Measurements from ENCODE around the gene PIGT. TPM values are rescaled to one million over a fixed set of nuclear protein-coding genes. Genes with fewer than 3 reads are reported as not detected.
"Not testable (repeated sequence)": the region's sequence is repeated elsewhere in the genome, so short reads cannot be mapped to it uniquely, and the experiment has no call there.

The PIGT gene
- polyA plus RNA-seq, 3 donors = 49.2 to 87.6 (median 59.7) TPM

- Mint-ChIP-seq H3K27me3 (ENCODE audit: low read depth in 3 of 3) (peaks cover 54 to 68% (median 64%) of the 10 kb centered on the region in 3 donors), H3K4me3 (peak overlapping the region; percentile 63 to 87), H3K27ac (no peak overlapping the region), H3K4me1 (peaks cover 16% of the 10 kb centered on the region), H3K9me3 (peaks cover 0 to 15% (median 4%) of the 10 kb centered on the region in 7 donors), H3K36me3 (peaks cover 0 to 11% of the 10 kb centered on the region in 2 donors)
- Histone ChIP-seq H3K9me3 (replicated peaks in 1 of 2; ENCODE audit: control insufficient read depth in 1 of 2, insufficient read depth in 1 of 2, low read length in 2 of 2) (peaks cover 0 to 18% of the 10 kb centered on the region in 2 donors), H3K4me1 (ENCODE audit: control insufficient read depth in 1 of 2, insufficient read depth in 2 of 2, low read length in 2 of 2) (peaks cover 14 to 16% of the 10 kb centered on the region in 2 donors), H4K20me1 (ENCODE audit: insufficient read depth, low read length) (no peaks in the 10 kb centered on the region), H3K36me3 (replicated peaks in 1 of 2; ENCODE audit: control insufficient read depth in 1 of 2, insufficient read depth in 2 of 2, low read length in 2 of 2) (no peaks in the 10 kb centered on the region), H3K9ac (ENCODE audit: insufficient read depth, low read length, poor library complexity, severe bottlenecking) (peak overlapping the region; percentile 32), H3K27me3 (ENCODE audit: control insufficient read depth in 2 of 2, insufficient read depth in 2 of 2, low read length in 2 of 2) (peaks cover 28 to 49% of the 10 kb centered on the region in 2 donors), H2AFZ (ENCODE audit: insufficient read depth, low read depth, low read length, poor library complexity, severe bottlenecking) (peak overlapping the region; percentile 71), H3K79me2 (ENCODE audit: insufficient read depth, low read length) (no peaks in the 10 kb centered on the region), H3K4me2 (replicated peaks; ENCODE audit: extremely low read depth, low read length, poor library complexity, severe bottlenecking) (peak overlapping the region; percentile 77), H3K27ac (ENCODE audit: low read depth in 1 of 2, low read length in 2 of 2) (no peak overlapping the region), H3K4me3 (replicated peaks in 1 of 3; ENCODE audit: low read depth in 2 of 3, low read length in 3 of 3) (peak overlapping the region in 1 of 3 experiments; percentile 66)
- intact Hi-C loops (cut with micrococcal nuclease) = no loop called here
- no peak for TF ChIP-seq CTCF (IDR thresholded peaks at IDR 0.05)
- WGBS (ENCODE audit: insufficient coverage) = 27% methylated on average over 4 of the region's 10 CpGs
- no peak for DNase-seq
Observed at GRCh38 chr20:45470937-45471336, 55.0 kb downstream of the PIGT start.

- H3K4me2 ChIP-seq (replicated peaks; ENCODE audit: extremely low read depth, low read length, poor library complexity, severe bottlenecking); H3K4me3 ChIP-seq (replicated peaks in 1 of 3; ENCODE audit: low read depth in 2 of 3, low read length in 3 of 3); H3K27ac Mint-ChIP-seq; H3K27ac ChIP-seq (ENCODE audit: low read depth in 1 of 2, low read length in 2 of 2); H2AFZ ChIP-seq (ENCODE audit: insufficient read depth, low read depth, low read length, poor library complexity, severe bottlenecking); DNase-seq; H4K20me1 ChIP-seq (ENCODE audit: insufficient read depth, low read length); H3K36me3 ChIP-seq (replicated peaks in 1 of 2; ENCODE audit: control insufficient read depth in 1 of 2, insufficient read depth in 2 of 2, low read length in 2 of 2); intact Hi-C loops (cut with micrococcal nuclease); H3K79me2 ChIP-seq (ENCODE audit: insufficient read depth, low read length); H3K9ac ChIP-seq (ENCODE audit: insufficient read depth, low read length, poor library complexity, severe bottlenecking): not testable (repeated sequence)
- H3K4me1 ChIP-seq (ENCODE audit: control insufficient read depth in 1 of 2, insufficient read depth in 2 of 2, low read length in 2 of 2) = peaks cover 13 to 16% of the 10 kb centered on the region in 2 donors
- 40% methylated on average over 1 of the region's 3 CpGs for WGBS (ENCODE audit: insufficient coverage)
- peaks cover 55 to 67% (median 62%) of the 10 kb centered on the region in 3 donors for H3K27me3 Mint-ChIP-seq (ENCODE audit: low read depth in 3 of 3)
- peaks cover 28 to 49% of the 10 kb centered on the region in 2 donors for H3K27me3 ChIP-seq (ENCODE audit: control insufficient read depth in 2 of 2, insufficient read depth in 2 of 2, low read length in 2 of 2)
- peaks cover 0 to 16% (median 4%) of the 10 kb centered on the region in 7 donors for H3K9me3 Mint-ChIP-seq
- H3K4me3 Mint-ChIP-seq = peak overlapping the region in 1 of 2 donors; percentile 61
- peaks cover 14% of the 10 kb centered on the region for H3K4me1 Mint-ChIP-seq
- H3K9me3 ChIP-seq (replicated peaks in 1 of 2; ENCODE audit: control insufficient read depth in 1 of 2, insufficient read depth in 1 of 2, low read length in 2 of 2) = peaks cover under 1 to 18% of the 10 kb centered on the region in 2 donors
- H3K36me3 Mint-ChIP-seq = peaks cover 0 to 11% of the 10 kb centered on the region in 2 donors
Observed at GRCh38 chr20:45472286-45472685, 56.3 kb downstream of the PIGT start.

Small RNA genes lying within 50 kb of the gene (small RNA-seq; reads per million reads assigned to genes)
- not detected for gene MIR6812 (ENCODE audit: insufficient read length, low read depth)

Other genes with a start within 250 kb of the PIGT start
- gene PI3, start 241.2 kb upstream of the PIGT start, polyA plus RNA-seq = not detected
- gene SEMG1, start 209.1 kb upstream of the PIGT start, polyA plus RNA-seq = not detected
- not detected for gene SEMG2, start 194.8 kb upstream of the PIGT start, polyA plus RNA-seq
- 1 to 10 TPM in 1 of 3 donors, under 1 TPM in 2; 0.47 to 1.2 (median 0.71) TPM for gene SLPI, start 161.6 kb upstream of the PIGT start, polyA plus RNA-seq
- not detected for gene RBPJL, start 109.3 kb upstream of the PIGT start, polyA plus RNA-seq
- not detected for gene MATN4, start 107.8 kb upstream of the PIGT start, polyA plus RNA-seq
- gene SDC4, start 67.7 kb upstream of the PIGT start, polyA plus RNA-seq = 1 to 10 TPM; 1.6 to 5.1 (median 1.9) TPM
- gene SYS1, start 53.0 kb upstream of the PIGT start, polyA plus RNA-seq = 10 to 100 TPM; 16.8 to 23.1 (median 22.1) TPM
- gene TP53TG5, start 37.8 kb upstream of the PIGT start, polyA plus RNA-seq = under 1 TPM in 1 of 3 donors, not detected in 2; 0.11 TPM
- 10 to 100 TPM; 15.6 to 22.1 (median 21.9) TPM for gene DBNDD2, start 7.9 kb upstream of the PIGT start, polyA plus RNA-seq
- not detected for gene WFDC2, start 53.6 kb downstream of the PIGT start, polyA plus RNA-seq
- gene SPINT3, start 99.5 kb downstream of the PIGT start, polyA plus RNA-seq = not detected
- not detected for gene WFDC6, start 123.3 kb downstream of the PIGT start, polyA plus RNA-seq
- gene EPPIN, start 131.3 kb downstream of the PIGT start, polyA plus RNA-seq = not detected
- gene WFDC8, start 163.1 kb downstream of the PIGT start, polyA plus RNA-seq = not detected
- not detected for gene WFDC10A, start 213.6 kb downstream of the PIGT start, polyA plus RNA-seq
- gene WFDC9, start 215.1 kb downstream of the PIGT start, polyA plus RNA-seq = not detected